Measurements from ENCODE around the gene SH2D7. TPM values are rescaled to one million over a fixed set of nuclear protein-coding genes. Genes with fewer than 3 reads are reported as not detected.

The SH2D7 gene
- total and polyA plus RNA-seq, 2 donors (not counting 1 experiment from before 2014, with no cell fraction given) = not detected

DNA sequence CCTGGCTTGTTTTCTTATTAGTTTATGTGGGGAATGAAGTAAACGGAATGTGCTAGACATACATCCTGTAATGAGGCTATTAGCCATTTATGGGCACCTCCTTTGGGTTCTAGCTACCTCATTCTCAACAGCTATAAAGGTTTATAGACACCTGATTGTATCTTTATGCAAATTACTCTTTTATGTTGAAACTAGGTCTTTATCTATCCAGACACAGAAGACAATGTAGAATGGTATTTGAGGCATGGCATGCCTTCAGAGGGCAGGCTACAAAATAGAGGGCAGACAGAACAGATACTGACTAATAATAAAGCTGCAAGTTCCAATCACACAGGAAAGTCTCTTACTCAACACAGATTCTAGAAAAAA lies 41.9 kb upstream of the SH2D7 start:
- DNase-seq = no peak
- H3K9ac ChIP-seq (ENCODE audit: low read length) = no peak overlapping the region
- intact Hi-C loops (cut with micrococcal nuclease) = loop anchor here (2.0 to 5.0 kb wide), 2 partner anchors 16 to 37 kb away; no protein-coding TSS in a partner anchor
- CTCF ChIA-PET = interaction anchor here (0.8 to 2.8 kb wide), 6 partner anchors 9 to 58 kb away, joined by 3 to 13 read pairs (median 3); no protein-coding TSS in a partner anchor
- peak overlapping the region; percentile 44 for H3K4me2 ChIP-seq (replicated peaks; ENCODE audit: low read depth, low read length, poor library complexity, severe bottlenecking)
- Mint-ChIP-seq H3K27ac (no peak overlapping the region), H3K9me3 (ENCODE audit: insufficient read depth) (no peaks in the 10 kb centered on the region), H3K27me3 (no peaks in the 10 kb centered on the region), H3K4me3 (no peak overlapping the region), H3K4me1 (peaks cover 60% of the 10 kb centered on the region)
- H3K27me3 ChIP-seq (replicated peaks in 1 of 4; ENCODE audit: control extremely low read depth in 1 of 4, control insufficient read depth in 3 of 4, insufficient read depth in 4 of 4, low read length in 3 of 4) = no peaks in the 10 kb centered on the region
- no CpG with 5 or more reads among the region's 1 CpG for WGBS (ENCODE audit: insufficient coverage)
- TF ChIP-seq CTCF (IDR thresholded peaks at IDR 0.05) (no peak), EZH2 (IDR thresholded peaks at IDR 0.05; ENCODE audit: borderline replicate concordance, insufficient read depth, low read depth, low read length, poor library complexity, severe bottlenecking) (no peak)
- H2AFZ ChIP-seq (ENCODE audit: insufficient read depth, low read depth, low read length, poor library complexity, severe bottlenecking) = no peak overlapping the region
- H3K9me3 ChIP-seq (ENCODE audit: control extremely low read depth in 1 of 3, control insufficient read depth in 2 of 3, insufficient read depth in 1 of 3, low read length in 2 of 3) = no peaks in the 10 kb centered on the region
- H3K79me2 ChIP-seq (ENCODE audit: control insufficient read depth, insufficient read depth, low read length) = peaks cover 67% of the 10 kb centered on the region
- no peak overlapping the region for H3K27ac ChIP-seq (ENCODE audit: low read length in 2 of 2)
- POLR2A ChIA-PET = interaction anchor here (0.5 kb wide), 1 partner anchor 822 kb away, joined by 5 read pairs; the partner anchor contains the start of gene MORF4L1
- H3K4me1 ChIP-seq (ENCODE audit: control insufficient read depth in 2 of 2, insufficient read depth in 2 of 2, low read length in 2 of 2) = peaks cover 32 to 33% of the 10 kb centered on the region in 2 donors
- no peaks in the 10 kb centered on the region for H3K36me3 ChIP-seq (replicated peaks in 1 of 2; ENCODE audit: control extremely low read depth in 1 of 2, control insufficient read depth in 1 of 2, extremely low read depth in 1 of 2, insufficient read depth in 2 of 2, low read length in 1 of 2)
- no peaks in the 10 kb centered on the region for H4K20me1 ChIP-seq (ENCODE audit: control insufficient read depth, insufficient read depth, low read length, poor library complexity, severe bottlenecking)
- H3K4me3 ChIP-seq (ENCODE audit: control extremely low read depth in 1 of 5, extremely low read depth in 1 of 5, insufficient read depth in 1 of 5, low read depth in 2 of 5, low read length in 4 of 5) = no peak overlapping the region
- ATAC-seq (ENCODE audit: low read depth) = no peak

DNA sequence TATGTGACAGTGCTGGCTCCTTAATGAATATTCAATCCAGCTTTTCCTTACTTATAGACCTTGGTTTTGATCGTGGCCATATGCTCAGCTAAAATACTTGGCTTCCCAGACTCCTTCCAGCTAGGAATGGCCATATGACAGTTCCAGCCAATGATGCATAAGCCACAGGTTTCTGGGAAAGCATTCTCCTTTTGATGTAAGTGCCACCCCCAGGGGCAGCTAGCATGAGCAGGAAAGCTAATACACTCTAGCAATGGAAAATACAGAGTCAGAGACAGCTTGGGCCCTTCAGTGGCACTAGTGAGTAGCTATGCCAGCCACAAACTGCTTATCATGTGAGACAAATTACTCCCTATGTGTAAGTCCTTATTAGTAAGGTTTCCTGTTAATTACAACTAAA lies 41.5 kb upstream of the SH2D7 start:
- H3K27me3 ChIP-seq (replicated peaks in 1 of 4; ENCODE audit: control extremely low read depth in 1 of 4, control insufficient read depth in 3 of 4, insufficient read depth in 4 of 4, low read length in 3 of 4) = no peaks in the 10 kb centered on the region
- H2AFZ ChIP-seq (ENCODE audit: insufficient read depth, low read depth, low read length, poor library complexity, severe bottlenecking) = no peak overlapping the region
- Mint-ChIP-seq H3K27me3 (no peaks in the 10 kb centered on the region), H3K27ac (no peak overlapping the region), H3K4me3 (no peak overlapping the region), H3K4me1 (peaks cover 64% of the 10 kb centered on the region), H3K9me3 (ENCODE audit: insufficient read depth) (no peaks in the 10 kb centered on the region)
- no peaks in the 10 kb centered on the region for H3K9me3 ChIP-seq (ENCODE audit: control extremely low read depth in 1 of 3, control insufficient read depth in 2 of 3, insufficient read depth in 1 of 3, low read length in 2 of 3)
- no peak overlapping the region for H3K4me2 ChIP-seq (replicated peaks; ENCODE audit: low read depth, low read length, poor library complexity, severe bottlenecking)
- H3K4me3 ChIP-seq (ENCODE audit: control extremely low read depth in 1 of 5, extremely low read depth in 1 of 5, insufficient read depth in 1 of 5, low read depth in 2 of 5, low read length in 4 of 5) = no peak overlapping the region
- POLR2A ChIA-PET = no interaction called here
- H4K20me1 ChIP-seq (ENCODE audit: control insufficient read depth, insufficient read depth, low read length, poor library complexity, severe bottlenecking) = no peaks in the 10 kb centered on the region
- peaks cover 36 to 37% of the 10 kb centered on the region in 2 donors for H3K4me1 ChIP-seq (ENCODE audit: control insufficient read depth in 2 of 2, insufficient read depth in 2 of 2, low read length in 2 of 2)
- no peak overlapping the region for H3K27ac ChIP-seq (ENCODE audit: low read length in 2 of 2)
- CTCF ChIA-PET = interaction anchor here (0.8 to 2.8 kb wide), 8 partner anchors 8 to 92 kb away, joined by 3 to 13 read pairs (median 3); no protein-coding TSS in a partner anchor
- peaks cover 71% of the 10 kb centered on the region for H3K79me2 ChIP-seq (ENCODE audit: control insufficient read depth, insufficient read depth, low read length)
- WGBS (ENCODE audit: insufficient coverage) = 94% methylated on average over 1 of the region's 1 CpG
- DNase-seq (no peak), ATAC-seq (ENCODE audit: low read depth) (no peak)
- no peak overlapping the region for H3K9ac ChIP-seq (ENCODE audit: low read length)
- H3K36me3 ChIP-seq (replicated peaks in 1 of 2; ENCODE audit: control extremely low read depth in 1 of 2, control insufficient read depth in 1 of 2, extremely low read depth in 1 of 2, insufficient read depth in 2 of 2, low read length in 1 of 2) = no peaks in the 10 kb centered on the region
- intact Hi-C loops (cut with micrococcal nuclease) = loop anchor here (2.0 to 5.0 kb wide), 2 partner anchors 16 to 36 kb away; no protein-coding TSS in a partner anchor
- TF ChIP-seq EZH2 (IDR thresholded peaks at IDR 0.05; ENCODE audit: borderline replicate concordance, insufficient read depth, low read depth, low read length, poor library complexity, severe bottlenecking) = no peak
- no peak for TF ChIP-seq CTCF (IDR thresholded peaks at IDR 0.05)

Data from B cell (primary cell).